Fibroblast of pulmonary artery (primary cell): ENCODE data around the gene CRHR1.
A peak's percentile ranks its signal among the peaks of the same experiment; 100 is the strongest.

Source experiments
- DNase-seq: peaks from one replicate; pipeline ENCODE4 v3.0.0-alpha.2; 2010; ENCODE audit warnings: low read depth
- H3K4me3 ChIP-seq: replicated peaks from 2 replicates; pipeline ENCODE4 v1.5.1; 2011; ENCODE audit warnings: low read depth, mild to moderate bottlenecking, control low read depth, low read length, moderate library complexity
- CTCF ChIP-seq: IDR thresholded peaks from 2 replicates; pipeline ENCODE4 v1.5.1; 2011; ENCODE audit warnings: mild to moderate bottlenecking, control low read depth, low read length, inconsistent platforms; ENCODE audit errors: missing control alignments

CRHR1 gene

GRCh38 chr17:45851022-45851421 lies 66.9 kb downstream of the CRHR1 start:
- no peak for TF ChIP-seq CTCF
- no peak overlapping the region for H3K4me3 ChIP-seq
- DNase-seq: no peak

- TF ChIP-seq CTCF: no peak
- no peak for DNase-seq
- H3K4me3 ChIP-seq: no peak overlapping the region
Measured at GRCh38 chr17:45851464-45851863, 67.3 kb downstream of the CRHR1 start.

DNA sequence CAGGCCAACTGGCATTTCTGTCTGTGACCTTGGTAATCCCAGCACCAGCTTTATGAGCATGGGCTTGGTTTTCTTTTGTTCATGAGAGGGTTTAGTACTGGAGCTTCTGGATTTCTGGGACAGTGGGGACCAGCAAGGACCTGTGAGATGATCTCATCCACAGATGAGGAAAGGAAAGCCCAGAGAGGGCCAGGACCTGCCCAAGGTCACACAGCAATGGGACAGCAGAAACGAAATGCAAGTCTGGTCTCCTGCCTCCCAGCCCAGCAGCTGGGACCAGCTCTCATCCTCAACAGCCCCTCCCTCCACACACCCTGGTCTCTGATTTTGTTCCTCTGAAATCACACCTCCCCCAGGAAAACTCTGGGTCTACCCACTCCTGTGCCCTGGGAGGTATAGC lies 67.8 kb downstream of the CRHR1 start:
- H3K4me3 ChIP-seq: no peak overlapping the region
- no peak for DNase-seq
- no peak for TF ChIP-seq CTCF

DNA sequence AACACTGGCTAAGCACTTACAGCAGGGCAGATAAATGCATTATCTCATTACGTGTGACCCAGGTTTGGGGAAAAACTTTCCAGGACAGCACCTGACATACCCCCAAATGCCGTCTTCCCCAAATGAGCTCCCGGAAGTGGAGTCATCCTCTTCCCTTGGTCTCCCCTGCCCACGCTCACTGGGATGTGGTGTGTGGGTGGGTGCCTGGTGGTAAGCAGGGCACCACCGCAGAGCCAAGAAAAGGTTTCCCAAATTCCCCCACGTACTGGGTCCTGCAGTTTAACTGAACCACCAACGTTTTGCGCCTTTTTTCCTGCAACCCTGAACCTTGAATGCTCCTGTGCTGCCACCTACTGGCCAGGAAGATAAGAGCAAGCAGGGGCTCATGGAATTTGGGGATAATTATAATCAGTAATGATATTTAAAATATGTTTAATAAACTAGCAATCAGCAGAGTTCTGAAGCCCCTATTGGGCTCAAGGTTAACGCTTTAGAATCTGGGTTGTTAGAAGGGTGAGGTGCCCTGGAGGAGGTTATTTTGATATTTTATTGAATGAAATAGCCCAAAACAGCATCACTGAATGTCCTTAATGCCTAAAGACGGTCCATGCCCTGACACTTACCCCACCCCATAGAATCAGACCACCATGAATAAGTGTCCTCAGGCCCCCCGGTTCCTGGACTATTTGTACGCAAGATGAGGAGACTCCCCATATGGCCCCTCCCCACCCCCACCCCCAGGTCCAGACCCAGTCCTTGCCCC lies 68.6 kb downstream of the CRHR1 start:
- peak; percentile 66 for DNase-seq
- peak; percentile 95 for TF ChIP-seq CTCF
- no peak overlapping the region for H3K4me3 ChIP-seq

DNA sequence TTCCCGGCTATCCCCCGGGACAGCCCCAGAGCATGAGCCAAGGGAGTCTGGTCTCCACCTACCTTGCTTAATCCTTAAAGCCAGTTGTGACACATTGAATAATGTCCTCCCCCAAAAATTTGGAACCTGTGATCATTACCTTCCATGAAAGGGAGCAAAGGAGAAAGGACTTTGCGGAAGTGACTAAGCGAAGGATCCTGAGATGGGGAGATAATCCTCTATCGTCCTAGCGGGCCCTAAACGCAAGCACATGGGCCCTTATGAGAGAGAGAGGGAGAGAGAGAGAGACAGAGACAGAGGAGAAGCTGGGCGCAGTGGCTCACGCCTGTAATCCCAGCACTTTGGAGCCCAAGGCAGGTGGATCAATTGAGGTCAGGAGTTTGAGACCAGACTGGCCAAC lies 70.1 kb downstream of the CRHR1 start:
- no peak for DNase-seq
- no peak for TF ChIP-seq CTCF
- no peak overlapping the region for H3K4me3 ChIP-seq

DNA sequence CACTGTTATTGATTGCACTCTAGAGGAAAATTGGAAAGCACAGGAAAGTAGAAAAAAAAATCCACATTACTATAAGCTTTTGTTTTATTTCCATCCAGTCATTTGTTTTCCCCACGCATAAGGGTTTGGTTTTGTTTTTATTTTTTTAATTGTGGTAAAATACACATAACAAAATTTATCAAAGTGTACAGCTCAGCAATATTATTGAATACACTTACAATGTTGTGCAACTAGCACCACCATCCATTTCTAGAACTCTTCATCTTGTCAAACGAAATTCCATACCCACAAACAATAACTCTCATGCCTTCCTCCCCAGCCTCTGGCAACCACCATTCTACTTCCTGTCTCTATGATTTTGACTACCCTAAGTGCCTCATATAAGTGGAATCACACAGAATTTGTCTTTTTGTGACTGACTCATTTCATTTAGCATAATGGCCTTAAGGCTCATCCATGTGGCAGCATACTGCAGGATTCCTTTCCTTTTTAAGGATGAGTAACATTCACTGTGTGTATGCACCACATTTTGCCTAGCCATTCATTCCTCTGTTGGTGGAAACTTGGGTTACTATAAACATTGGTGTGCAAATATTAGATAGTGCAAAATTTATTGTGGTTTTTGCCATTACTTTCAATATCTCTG lies 71.7 kb downstream of the CRHR1 start:
- DNase-seq: no peak
- TF ChIP-seq CTCF: no peak
- H3K4me3 ChIP-seq: no peak overlapping the region
